ENCODE data around the gene ALDH3A1.

ALDH3A1 gene

DNA sequence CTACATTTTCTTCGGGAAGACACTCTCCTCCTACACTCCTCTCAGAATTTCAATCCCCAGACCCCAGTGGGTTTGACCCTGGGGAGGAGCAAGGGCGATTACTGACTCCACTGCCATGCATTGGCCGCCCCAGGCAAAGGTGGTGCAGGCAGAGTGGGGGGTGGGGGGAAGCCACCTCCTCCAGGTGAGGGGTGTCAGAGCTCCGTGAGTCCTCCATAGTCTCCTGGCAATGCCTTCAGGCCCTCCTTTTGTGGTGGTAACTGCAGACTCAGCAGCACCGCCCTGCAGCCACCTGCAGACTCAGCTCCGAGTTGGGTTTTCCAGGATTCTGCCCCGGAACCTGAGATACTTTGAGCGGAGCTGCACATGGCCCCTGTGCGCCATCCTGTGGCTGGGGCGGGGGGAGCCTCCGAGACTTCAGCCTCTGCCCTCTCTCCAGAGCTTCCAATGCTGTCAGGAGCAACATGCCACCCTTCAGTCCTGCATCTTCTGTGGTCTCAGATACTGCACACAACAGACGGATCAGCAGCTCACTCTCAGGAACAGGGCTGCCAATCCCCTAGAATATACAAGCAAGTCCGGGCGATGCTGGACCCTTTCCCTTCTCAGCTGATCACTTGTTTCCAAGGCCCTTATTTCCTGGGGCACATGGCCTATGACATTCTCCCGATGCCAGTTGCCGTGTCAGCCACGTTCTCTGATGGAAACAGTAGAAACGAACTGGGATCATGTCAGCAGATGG is 29.3 kb downstream of the ALDH3A1 start:
- Histone ChIP-seq H3K27ac (no peak overlapping the region), H3K9me3 (no peaks in the 10 kb centered on the region), H3K4me3 (ENCODE audit: low read depth in 1 of 2, low read length in 1 of 2) (no peak overlapping the region), H3K4me1 (ENCODE audit: control insufficient read depth in 1 of 2, insufficient read depth in 1 of 2, low read depth in 1 of 2, low read length in 1 of 2) (no peaks in the 10 kb centered on the region), H3K27me3 (no peaks in the 10 kb centered on the region), H3K36me3 (no peaks in the 10 kb centered on the region)
- TF ChIP-seq, protein P1, sequence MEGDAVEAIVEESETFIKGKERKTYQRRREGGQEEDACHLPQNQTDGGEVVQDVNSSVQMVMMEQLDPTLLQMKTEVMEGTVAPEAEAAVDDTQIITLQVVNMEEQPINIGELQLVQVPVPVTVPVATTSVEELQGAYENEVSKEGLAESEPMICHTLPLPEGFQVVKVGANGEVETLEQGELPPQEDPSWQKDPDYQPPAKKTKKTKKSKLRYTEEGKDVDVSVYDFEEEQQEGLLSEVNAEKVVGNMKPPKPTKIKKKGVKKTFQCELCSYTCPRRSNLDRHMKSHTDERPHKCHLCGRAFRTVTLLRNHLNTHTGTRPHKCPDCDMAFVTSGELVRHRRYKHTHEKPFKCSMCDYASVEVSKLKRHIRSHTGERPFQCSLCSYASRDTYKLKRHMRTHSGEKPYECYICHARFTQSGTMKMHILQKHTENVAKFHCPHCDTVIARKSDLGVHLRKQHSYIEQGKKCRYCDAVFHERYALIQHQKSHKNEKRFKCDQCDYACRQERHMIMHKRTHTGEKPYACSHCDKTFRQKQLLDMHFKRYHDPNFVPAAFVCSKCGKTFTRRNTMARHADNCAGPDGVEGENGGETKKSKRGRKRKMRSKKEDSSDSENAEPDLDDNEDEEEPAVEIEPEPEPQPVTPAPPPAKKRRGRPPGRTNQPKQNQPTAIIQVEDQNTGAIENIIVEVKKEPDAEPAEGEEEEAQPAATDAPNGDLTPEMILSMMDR (IDR thresholded peaks at IDR 0.05): no peak

DNA sequence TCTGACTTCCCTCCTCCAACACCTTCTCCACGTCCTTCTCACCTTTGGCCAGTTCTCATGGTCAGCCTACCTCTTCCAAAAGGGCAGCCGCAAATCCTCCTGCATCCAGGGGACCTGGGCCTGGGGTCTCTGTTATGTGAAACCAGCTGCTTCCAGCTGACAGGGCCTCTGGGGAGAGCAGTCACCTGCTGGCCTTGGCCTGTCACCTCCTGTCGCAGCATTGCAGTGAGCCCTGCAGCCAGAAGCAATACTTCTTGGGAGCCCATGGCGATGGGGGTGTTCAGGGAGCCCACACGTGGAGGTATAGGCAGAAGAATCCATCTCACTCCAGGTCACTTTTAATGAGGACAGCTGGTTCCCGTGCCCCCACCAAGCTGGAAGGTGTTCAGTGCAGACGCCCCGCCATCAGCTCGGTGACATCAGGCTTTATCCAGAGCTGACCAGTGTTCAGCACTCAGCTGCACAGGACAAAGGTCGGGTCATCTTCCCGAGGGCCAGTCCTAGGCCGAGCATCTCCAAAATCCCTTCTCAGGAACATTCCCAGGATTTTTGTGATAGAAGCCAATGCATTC is 30.0 kb downstream of the ALDH3A1 start:
- no peak overlapping the region for H3K27ac ChIP-seq
- TF ChIP-seq, protein P1 (IDR thresholded peaks at IDR 0.05): no peak
- no peaks in the 10 kb centered on the region for H3K36me3 ChIP-seq
- H3K27me3 ChIP-seq: no peaks in the 10 kb centered on the region
- H3K4me3 ChIP-seq (ENCODE audit: low read depth in 1 of 2, low read length in 1 of 2): no peak overlapping the region
- no peaks in the 10 kb centered on the region for H3K4me1 ChIP-seq (ENCODE audit: control insufficient read depth in 1 of 2, insufficient read depth in 1 of 2, low read depth in 1 of 2, low read length in 1 of 2)
- H3K9me3 ChIP-seq: no peaks in the 10 kb centered on the region

DNA sequence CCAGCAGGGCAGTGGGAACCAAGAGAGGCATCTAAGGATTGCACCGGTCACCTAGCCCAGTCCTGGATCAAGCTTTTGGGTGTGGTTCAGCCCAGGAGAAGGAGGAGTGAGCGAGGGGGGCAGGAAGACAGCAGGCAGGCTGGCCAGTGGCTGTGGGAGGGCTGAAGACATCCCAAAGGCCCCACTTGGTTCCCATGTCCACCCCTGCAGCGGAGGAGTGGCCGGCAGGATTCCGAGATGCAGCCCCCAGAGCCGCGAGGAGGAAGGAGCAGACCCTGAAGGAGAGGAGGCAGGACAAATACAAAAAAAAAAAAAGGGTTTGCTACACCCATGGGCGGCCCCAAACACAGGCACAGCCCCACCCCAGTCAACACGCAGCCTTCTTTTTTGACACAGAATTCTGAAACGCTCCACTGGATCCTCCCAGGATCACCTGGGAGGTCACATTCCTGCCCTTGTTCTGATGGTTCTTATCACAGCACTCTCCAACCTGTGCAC is 30.6 kb downstream of the ALDH3A1 start:
- no peak overlapping the region for H3K27ac ChIP-seq
- no peaks in the 10 kb centered on the region for H3K27me3 ChIP-seq
- H3K4me3 ChIP-seq (ENCODE audit: low read depth in 1 of 2, low read length in 1 of 2): no peak overlapping the region
- H3K4me1 ChIP-seq (ENCODE audit: control insufficient read depth in 1 of 2, insufficient read depth in 1 of 2, low read depth in 1 of 2, low read length in 1 of 2): no peaks in the 10 kb centered on the region
- no peaks in the 10 kb centered on the region for H3K9me3 ChIP-seq
- TF ChIP-seq, protein P1 (IDR thresholded peaks at IDR 0.05): no peak
- no peaks in the 10 kb centered on the region for H3K36me3 ChIP-seq

DNA sequence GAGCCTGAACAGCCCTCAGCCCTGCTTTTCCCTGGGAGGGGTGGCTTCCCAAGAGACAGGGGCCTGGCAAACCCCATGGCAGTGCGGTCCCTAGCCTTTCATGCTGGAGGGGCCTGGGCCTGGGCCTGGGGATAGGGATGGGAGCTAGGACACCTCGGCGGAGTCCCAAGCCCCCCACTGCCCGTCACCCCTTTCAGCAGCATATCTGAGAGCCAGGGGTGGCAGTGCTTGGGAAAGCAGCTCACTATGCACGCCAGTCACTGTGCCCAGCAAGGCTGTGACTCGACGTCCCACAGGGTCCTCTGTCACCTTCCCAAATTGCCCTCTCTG is 31.1 kb downstream of the ALDH3A1 start:
- Histone ChIP-seq H3K27me3 (no peaks in the 10 kb centered on the region), H3K27ac (no peak overlapping the region), H3K4me1 (ENCODE audit: control insufficient read depth in 1 of 2, insufficient read depth in 1 of 2, low read depth in 1 of 2, low read length in 1 of 2) (no peaks in the 10 kb centered on the region), H3K36me3 (no peaks in the 10 kb centered on the region), H3K4me3 (ENCODE audit: low read depth in 1 of 2, low read length in 1 of 2) (no peak overlapping the region), H3K9me3 (no peaks in the 10 kb centered on the region)
- TF ChIP-seq, protein P1 (IDR thresholded peaks at IDR 0.05): no peak

DNA sequence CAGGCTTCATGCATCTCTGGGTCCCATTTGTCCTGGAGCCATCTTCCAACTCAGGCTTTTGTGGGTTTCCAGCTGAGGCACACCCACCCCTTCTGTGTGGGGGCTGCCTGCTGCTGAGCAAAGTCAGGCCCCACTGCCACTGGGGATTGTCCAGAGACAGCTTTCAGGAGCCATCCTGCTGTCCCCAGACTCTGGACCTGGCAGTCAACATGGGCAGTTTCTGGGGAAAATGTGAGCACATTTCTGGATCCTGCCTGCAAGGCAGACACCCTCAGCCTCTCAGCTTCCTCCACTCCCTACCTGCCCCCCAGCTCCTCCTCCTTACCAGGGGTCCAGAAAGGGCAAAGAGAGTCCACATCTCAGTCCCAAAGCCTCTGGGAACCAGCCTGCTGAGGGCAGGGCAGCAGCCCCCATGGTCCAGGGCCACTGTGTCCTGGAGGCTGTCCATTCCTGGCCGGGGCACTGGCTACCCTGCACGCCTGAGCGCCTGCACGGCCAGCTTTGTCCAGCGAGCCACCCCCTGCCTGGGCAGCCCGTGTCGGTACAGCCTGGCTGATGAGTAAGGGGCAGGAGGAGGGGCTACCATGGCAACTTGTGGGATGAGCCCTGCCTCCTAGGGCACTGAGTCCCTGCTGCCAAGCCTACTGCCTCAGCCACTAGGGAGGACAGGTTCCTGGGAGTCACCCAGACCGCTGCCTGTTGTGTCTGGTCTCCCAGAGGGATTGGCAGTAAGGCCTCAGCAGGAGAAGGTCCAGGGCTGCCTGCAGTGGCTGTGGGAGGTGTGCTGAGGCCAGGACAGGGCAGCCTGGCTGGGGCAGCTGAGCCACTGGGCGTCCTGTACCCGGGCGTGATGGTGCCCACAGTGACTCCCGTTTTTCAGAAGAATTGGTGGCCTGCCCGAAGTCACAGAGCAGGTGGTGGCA is 31.7 kb downstream of the ALDH3A1 start, which contains the start of gene SLC47A2:
Gene SLC47A2, minus strand, starts transcription at position 477 of the 923 bp plus-strand sequence. Its CDS starts 29 bp downstream, at position 448.
- no peaks in the 10 kb centered on the region for H3K4me1 ChIP-seq (ENCODE audit: control insufficient read depth in 1 of 2, insufficient read depth in 1 of 2, low read depth in 1 of 2, low read length in 1 of 2)
- no peak within 1 kb of the TSS for H3K4me3 ChIP-seq (ENCODE audit: low read depth in 1 of 2, low read length in 1 of 2)
- H3K27ac ChIP-seq: no peak within 1 kb of the TSS
- no peaks in the 10 kb centered on the region for H3K27me3 ChIP-seq
- TF ChIP-seq, protein P1 (IDR thresholded peaks at IDR 0.05): no peak
- no peaks in the 10 kb centered on the region for H3K9me3 ChIP-seq
- no peaks in the 10 kb centered on the region for H3K36me3 ChIP-seq

Data from neutrophil (primary cell).